Measurements from ENCODE around the gene PRKG2. TPM values are rescaled to one million over a fixed set of nuclear protein-coding genes. Genes with fewer than 3 reads are reported as not detected.

PRKG2 gene
- total and polyA plus RNA-seq, 10 of the 15 experiments (the other 5 are each of a cell fraction or from before 2014, with no cell fraction given) = not detected

DNA sequence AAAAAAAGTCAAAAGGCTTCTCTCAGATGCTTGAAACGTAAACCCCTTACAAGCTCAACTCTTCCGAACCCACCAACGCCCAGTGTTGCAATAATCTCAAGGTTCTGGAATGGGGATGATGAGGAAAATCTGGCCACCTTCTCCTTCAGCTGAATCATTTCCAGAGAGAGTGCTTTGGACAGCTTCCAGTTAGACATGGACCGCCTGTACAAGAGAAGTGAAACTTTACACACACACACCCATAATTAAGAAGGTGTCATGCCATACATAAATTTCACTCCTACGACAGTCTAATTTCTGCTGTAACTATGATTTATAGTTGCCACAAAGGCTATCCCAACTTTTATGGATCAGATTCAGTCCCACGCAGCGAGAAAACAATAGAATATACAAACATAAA is 72.3 kb downstream of the PRKG2 start:
- ChIA-PET CTCF (interaction anchor here (1.2 kb wide), 1 partner anchor 209 kb away, joined by 5 read pairs; no protein-coding TSS in a partner anchor), SMC1A (ENCODE audit: uncharacterized antibody, unreplicated experiment) (interaction anchor here (0.6 kb wide), 1 partner anchor 370 kb away, joined by 3 read pairs; no protein-coding TSS in a partner anchor), POLR2A (no interaction called here), RAD21 (ENCODE audit: unreplicated experiment) (no interaction called here)
- Histone ChIP-seq H3K9me3 (replicated peaks; ENCODE audit: control insufficient read depth, insufficient read depth, low read length) (no peaks in the 10 kb centered on the region), H3K36me3 (ENCODE audit: control insufficient read depth in 2 of 2, insufficient read depth in 2 of 2, low read length in 1 of 2) (no peaks in the 10 kb centered on the region), H3K79me2 (ENCODE audit: control insufficient read depth, insufficient read depth, low read length) (no peaks in the 10 kb centered on the region), H3K27ac (ENCODE audit: control insufficient read depth, insufficient read depth) (no peak overlapping the region), H2AFZ (ENCODE audit: control insufficient read depth, low read depth, low read length) (no peak overlapping the region), H3K4me3 (no peak overlapping the region), H4K20me1 (ENCODE audit: control insufficient read depth, insufficient read depth) (no peaks in the 10 kb centered on the region), H3K27me3 (replicated peaks in 1 of 2; ENCODE audit: control insufficient read depth in 2 of 2, insufficient read depth in 2 of 2, low read length in 1 of 2) (no peaks in the 10 kb centered on the region), H3K9ac (ENCODE audit: control insufficient read depth, insufficient read depth, low read length) (no peak overlapping the region), H3K4me1 (ENCODE audit: control insufficient read depth, insufficient read depth, low read length) (no peaks in the 10 kb centered on the region), H3K4me2 (ENCODE audit: control insufficient read depth, insufficient read depth) (no peak overlapping the region)
- BruUV-seq (replicated peaks) = no TSS peak
- intact Hi-C loops (cut with micrococcal nuclease; ENCODE audit: unreplicated experiment) = no loop called here
- FAIRE-seq (no peak), ATAC-seq (no peak), DNase-seq (ENCODE audit: low read depth, low spot score) (no peak)
- no peak for TF ChIP-seq BCL11A (IDR thresholded peaks at IDR 0.05; ENCODE audit: low read depth, low read length)
- TF ChIP-seq EED (IDR thresholded peaks at IDR 0.05; ENCODE audit: low read depth) = no peak
- TF ChIP-seq HCFC1 (IDR thresholded peaks at IDR 0.05; ENCODE audit: low read length) = no peak
- TF ChIP-seq RELA (IDR thresholded peaks at IDR 0.05; ENCODE audit: borderline replicate concordance, partially characterized antibody) = no peak
- TF ChIP-seq HDAC2 (IDR thresholded peaks at IDR 0.05) = no peak
- TF ChIP-seq SIN3A (IDR thresholded peaks at IDR 0.05; ENCODE audit: low read depth, low read length) = no peak
- TF ChIP-seq IKZF2 (IDR thresholded peaks at IDR 0.05) = no peak
- no peak for TF ChIP-seq NBN (IDR thresholded peaks at IDR 0.05)
- no peak for TF ChIP-seq ZZZ3 (IDR thresholded peaks at IDR 0.05; ENCODE audit: control insufficient read depth, insufficient read length, low read depth)
- TF ChIP-seq, protein P1, sequence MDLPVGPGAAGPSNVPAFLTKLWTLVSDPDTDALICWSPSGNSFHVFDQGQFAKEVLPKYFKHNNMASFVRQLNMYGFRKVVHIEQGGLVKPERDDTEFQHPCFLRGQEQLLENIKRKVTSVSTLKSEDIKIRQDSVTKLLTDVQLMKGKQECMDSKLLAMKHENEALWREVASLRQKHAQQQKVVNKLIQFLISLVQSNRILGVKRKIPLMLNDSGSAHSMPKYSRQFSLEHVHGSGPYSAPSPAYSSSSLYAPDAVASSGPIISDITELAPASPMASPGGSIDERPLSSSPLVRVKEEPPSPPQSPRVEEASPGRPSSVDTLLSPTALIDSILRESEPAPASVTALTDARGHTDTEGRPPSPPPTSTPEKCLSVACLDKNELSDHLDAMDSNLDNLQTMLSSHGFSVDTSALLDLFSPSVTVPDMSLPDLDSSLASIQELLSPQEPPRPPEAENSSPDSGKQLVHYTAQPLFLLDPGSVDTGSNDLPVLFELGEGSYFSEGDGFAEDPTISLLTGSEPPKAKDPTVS (IDR thresholded peaks at IDR 0.05; ENCODE audit: low read depth, low read length) = no peak
- TF ChIP-seq ZNF274 (IDR thresholded peaks at IDR 0.05; ENCODE audit: insufficient read depth, insufficient read length) = no peak
- no peak for TF ChIP-seq ZNF217 (IDR thresholded peaks at IDR 0.05)
- TF ChIP-seq JUNB (IDR thresholded peaks at IDR 0.05) = no peak
- no peak for TF ChIP-seq MEF2B (IDR thresholded peaks at IDR 0.05; ENCODE audit: partially characterized antibody, poor library complexity, severe bottlenecking)
- in situ Hi-C loops (cut with MboI) = no loop called here
- WGBS (ENCODE audit: insufficient coverage, insufficient replicate concordance, low lambda C conversion rate, missing lambda C conversion rate) = 60% methylated on average over 7 of the region's 7 CpGs
